C4-2B (cell line): ENCODE measurements around the gene HOXC10.

Experiments
- CTCF ChIP-seq: fragments of 450-650 bp; conservative IDR thresholded peaks from 2 replicates; pipeline ENCODE4 v1.5.1; 2017; ENCODE audit warnings: mild to moderate bottlenecking
- ZFX ChIP-seq: fragments of 450-650 bp; IDR thresholded peaks from 2 replicates; pipeline ENCODE4 v1.6.1; 2017

GRCh38 chr12:53985994-53986685 lies 1.2 kb downstream of the HOXC10 start:
- TF ChIP-seq CTCF (no peak), ZFX (no peak)
